ENCODE results near the gene USP37.
"Not testable (repeated sequence)": the region's sequence is repeated elsewhere in the genome, so short reads cannot be mapped to it uniquely, and the experiment has no call there.

USP37 gene

DNA sequence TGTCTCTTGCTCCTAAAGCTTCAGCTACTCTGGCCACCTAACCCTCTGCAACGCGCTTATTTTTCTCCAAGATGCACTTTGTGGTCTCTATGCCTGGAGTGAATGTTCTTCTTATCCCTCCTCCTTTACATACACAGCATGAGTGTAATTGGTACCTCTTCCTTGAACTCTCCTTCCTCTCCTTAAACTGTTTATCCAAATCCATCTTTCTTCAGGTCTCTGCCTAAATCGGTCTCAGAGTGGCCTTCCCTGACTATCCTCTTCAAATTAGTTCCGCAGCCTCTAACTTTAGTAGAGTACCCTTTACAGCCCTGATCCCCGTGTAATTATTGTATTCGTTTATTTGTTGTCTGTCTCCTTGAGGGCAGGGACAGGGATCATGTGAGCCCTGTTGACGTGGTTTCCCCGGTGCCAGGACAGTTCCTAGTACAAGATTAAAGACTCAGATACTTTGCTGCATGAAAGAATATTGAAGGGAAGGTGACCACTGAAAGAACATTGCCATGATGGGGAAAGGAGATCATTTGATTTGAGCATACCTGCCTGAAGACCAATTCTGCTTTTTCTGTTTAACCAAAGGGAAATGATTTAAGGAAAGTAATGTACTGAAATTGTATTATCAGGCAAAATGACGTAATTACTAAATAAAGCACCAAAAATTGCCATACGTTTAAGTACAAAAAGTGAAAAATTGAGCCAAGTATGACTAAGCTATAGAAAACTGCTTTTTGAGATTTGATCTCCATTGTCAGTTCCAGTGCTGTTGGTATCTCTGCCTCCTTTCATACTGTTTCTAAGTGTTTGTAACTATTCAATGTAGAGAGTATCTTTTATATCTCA, 1.7 kb upstream of the USP37 start:
- no peaks in the 10 kb centered on the region for H3K27me3 ChIP-seq (ENCODE audit: low read depth)
- peaks cover 14% of the 10 kb centered on the region for H3K4me1 ChIP-seq
- in situ Hi-C loops (cut with MboI; ENCODE audit: low sequenced_read_pairs), result no loop called here
- DNase-seq (ENCODE audit: low spot score in 2 of 2), result peak; percentile 34 to 37
- H3K9me3 ChIP-seq, result no peaks in the 10 kb centered on the region
- H3K4me3 ChIP-seq, result peak overlapping the region; percentile 80
- peaks cover 28% of the 10 kb centered on the region for H3K36me3 ChIP-seq (replicated peaks)

DNA sequence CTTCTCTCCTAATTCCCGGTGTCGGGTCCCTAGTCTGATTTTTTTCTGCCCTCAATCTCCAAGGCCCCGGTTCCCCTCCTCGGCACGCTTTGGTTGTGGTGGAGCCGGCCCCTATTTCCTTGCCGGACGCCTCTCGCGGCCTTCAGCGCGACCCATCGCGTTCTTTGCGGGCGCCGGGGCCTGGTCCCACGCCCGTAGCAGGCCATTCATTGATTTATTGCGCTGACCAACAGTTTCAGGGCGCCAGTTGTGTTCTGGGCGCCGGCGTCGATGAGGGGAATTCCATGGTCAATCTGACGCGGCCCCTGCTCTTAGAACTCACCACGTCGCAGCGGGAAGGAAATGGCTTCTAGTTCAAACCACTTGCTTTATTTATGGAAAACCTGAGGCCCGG, 884 bp upstream of the USP37 start:
- in situ Hi-C loops (cut with MboI; ENCODE audit: low sequenced_read_pairs), result no loop called here
- H3K4me1 ChIP-seq, result peaks cover 14% of the 10 kb centered on the region
- H3K9me3 ChIP-seq, result no peaks in the 10 kb centered on the region
- H3K4me3 ChIP-seq, result peak overlapping the region; percentile 80
- peaks cover 20% of the 10 kb centered on the region for H3K36me3 ChIP-seq (replicated peaks)
- no peaks in the 10 kb centered on the region for H3K27me3 ChIP-seq (ENCODE audit: low read depth)
- DNase-seq (ENCODE audit: low spot score in 2 of 2), result peak; percentile 8 to 57

DNA sequence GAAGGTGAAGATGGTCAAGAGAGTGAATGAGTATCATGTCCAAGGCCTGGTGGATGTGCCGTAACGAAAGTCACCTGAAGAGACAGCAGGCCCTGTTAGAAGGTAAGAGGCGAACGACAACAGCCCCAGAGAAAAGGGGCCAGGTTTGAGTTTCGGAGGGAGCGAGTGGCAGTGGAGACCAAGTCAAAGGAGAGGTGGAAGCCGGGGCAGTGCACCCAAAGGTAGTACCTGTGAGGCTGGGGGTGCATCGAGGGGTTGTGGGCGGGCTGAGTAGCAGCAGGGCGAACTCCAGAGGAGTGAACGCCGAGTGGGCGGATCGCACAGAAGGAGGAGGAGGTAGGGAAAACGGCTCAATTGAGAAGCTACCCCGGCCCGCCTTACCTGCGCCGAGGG, 358 bp downstream of the USP37 start:
- no peaks in the 10 kb centered on the region for H3K27me3 ChIP-seq (ENCODE audit: low read depth)
- no peak for DNase-seq (ENCODE audit: low spot score in 2 of 2)
- in situ Hi-C loops (cut with MboI; ENCODE audit: low sequenced_read_pairs), result no loop called here
- peaks cover 20% of the 10 kb centered on the region for H3K4me1 ChIP-seq
- H3K4me3 ChIP-seq, result peak overlapping the region; percentile 80
- H3K36me3 ChIP-seq (replicated peaks), result peaks cover 10% of the 10 kb centered on the region
- no peaks in the 10 kb centered on the region for H3K9me3 ChIP-seq

DNA sequence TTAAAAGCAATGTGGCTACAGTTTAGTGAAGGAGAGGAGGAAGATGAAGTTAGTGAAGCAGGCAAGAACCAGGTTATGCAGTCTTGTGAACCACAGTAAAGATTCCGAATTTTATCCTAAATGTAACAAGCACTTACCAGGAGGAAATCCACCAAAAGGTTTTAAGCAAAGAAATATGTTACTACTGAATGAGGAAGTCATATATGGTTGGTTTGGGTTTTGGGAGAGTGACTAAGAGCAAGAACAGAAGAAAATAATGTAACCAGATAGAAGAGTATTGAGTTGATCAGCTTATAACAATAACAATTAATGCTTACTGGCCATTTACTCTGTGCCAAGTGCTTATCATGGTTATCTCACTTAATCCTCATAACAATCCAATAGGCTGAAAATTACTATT, 1.9 kb downstream of the USP37 start:
- no peak overlapping the region for H3K4me3 ChIP-seq
- peaks cover 20% of the 10 kb centered on the region for H3K4me1 ChIP-seq
- DNase-seq (ENCODE audit: low spot score in 2 of 2), result no peak
- H3K36me3 ChIP-seq (replicated peaks), result peaks cover 11% of the 10 kb centered on the region; the same call in 1 of the 2 replicates
- no peaks in the 10 kb centered on the region for H3K9me3 ChIP-seq
- in situ Hi-C loops (cut with MboI; ENCODE audit: low sequenced_read_pairs), result no loop called here
- H3K27me3 ChIP-seq (ENCODE audit: low read depth), result no peaks in the 10 kb centered on the region

DNA sequence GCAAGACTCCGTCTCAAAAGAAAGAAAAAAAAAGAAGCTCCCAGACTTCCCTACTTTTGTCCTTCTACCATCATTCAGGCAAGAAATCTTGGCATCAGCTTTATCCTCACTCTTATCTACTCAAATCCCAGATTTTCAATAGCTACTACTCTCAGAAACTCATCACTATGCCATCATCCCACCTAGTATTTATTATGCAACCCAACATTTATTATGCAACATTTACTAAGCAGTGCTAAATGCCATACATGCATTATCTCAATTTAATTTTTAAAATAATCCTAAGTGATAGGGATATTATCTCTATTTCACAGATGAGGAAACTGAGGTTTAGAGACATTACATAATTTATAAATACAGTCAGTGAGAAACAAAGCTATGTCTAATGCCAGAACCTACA, 4.1 kb downstream of the USP37 start:
- Histone ChIP-seq H3K27me3 (ENCODE audit: low read depth) (no peaks in the 10 kb centered on the region), H3K9me3 (no peaks in the 10 kb centered on the region), H3K4me1 (peaks cover 10% of the 10 kb centered on the region), H3K36me3 (replicated peaks) (peaks cover 18% of the 10 kb centered on the region), H3K4me3 (no peak overlapping the region)
- no peak for DNase-seq (ENCODE audit: low spot score in 2 of 2)
- in situ Hi-C loops (cut with MboI; ENCODE audit: low sequenced_read_pairs), result no loop called here

DNA sequence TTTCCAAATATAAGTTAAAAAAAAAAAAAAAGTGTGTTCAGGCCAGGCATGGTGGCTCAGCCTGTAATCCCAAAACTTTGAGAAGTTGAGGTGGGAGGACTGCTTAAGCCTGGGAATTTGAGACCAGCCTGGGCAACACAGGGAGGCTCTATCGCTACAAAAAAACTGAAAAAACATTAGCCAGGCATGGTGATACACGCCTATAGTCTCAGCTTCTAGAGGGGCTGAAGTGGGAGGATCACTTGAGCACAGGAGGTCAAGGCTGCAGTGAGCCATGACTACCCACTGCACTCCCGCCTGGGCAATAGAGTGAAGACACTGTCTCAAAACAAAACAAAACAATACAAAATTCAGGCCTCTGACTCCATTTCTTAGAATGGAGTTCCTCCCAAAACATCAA, 9.2 kb downstream of the USP37 start:
- in situ Hi-C loops (cut with MboI; ENCODE audit: low sequenced_read_pairs), result no loop called here
- no peak for DNase-seq (ENCODE audit: low spot score in 2 of 2)
- Histone ChIP-seq H3K27me3 (ENCODE audit: low read depth) (no peaks in the 10 kb centered on the region), H3K36me3 (replicated peaks) (peaks cover 40% of the 10 kb centered on the region), H3K4me1 (peaks cover 6% of the 10 kb centered on the region; the same call in 1 of the 2 replicates), H3K9me3 (no peaks in the 10 kb centered on the region), H3K4me3 (no peak overlapping the region)

DNA sequence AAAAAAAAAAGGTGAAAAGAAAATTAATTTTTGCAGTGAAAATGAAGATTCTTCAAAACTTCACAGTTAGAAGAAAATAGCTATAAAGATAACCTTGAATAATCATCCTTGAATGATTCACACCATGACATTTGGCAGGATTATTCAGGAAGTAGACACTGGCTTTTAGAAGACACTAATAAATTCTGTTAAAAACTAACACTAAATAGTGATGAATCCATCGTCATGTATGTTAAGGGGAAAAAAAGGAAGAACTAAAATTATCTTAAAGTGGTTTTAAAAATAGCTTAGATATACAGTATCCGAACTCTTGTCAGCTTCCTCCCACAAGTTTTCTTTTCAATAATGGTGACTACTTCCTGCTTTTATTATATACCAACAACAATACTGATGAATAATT, 10.2 kb downstream of the USP37 start:
- DNase-seq (ENCODE audit: low spot score in 2 of 2), result no peak
- H3K27me3 ChIP-seq (ENCODE audit: low read depth), result no peaks in the 10 kb centered on the region
- H3K36me3 ChIP-seq (replicated peaks), result peaks cover 51% of the 10 kb centered on the region
- H3K4me3 ChIP-seq, result no peak overlapping the region
- no peaks in the 10 kb centered on the region for H3K4me1 ChIP-seq
- in situ Hi-C loops (cut with MboI; ENCODE audit: low sequenced_read_pairs), result no loop called here
- no peaks in the 10 kb centered on the region for H3K9me3 ChIP-seq

DNA sequence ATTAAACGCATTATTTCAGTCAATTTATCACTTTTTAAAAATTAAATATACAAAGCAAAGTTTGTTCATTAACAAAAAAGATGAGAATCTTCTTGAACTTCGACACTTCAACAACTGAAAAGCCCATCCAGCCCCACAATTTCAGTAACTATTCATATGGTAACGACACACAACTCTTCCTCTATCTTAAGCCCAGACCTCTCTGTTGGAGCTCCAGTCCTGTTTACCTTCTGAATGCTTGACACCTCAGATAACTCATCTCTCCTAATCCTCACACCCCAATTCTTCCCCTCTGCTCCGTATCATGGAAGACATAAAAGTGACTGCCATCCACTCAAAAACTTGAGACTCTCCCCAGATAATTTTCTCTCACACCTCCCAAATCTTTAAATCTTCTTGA, 12.6 kb downstream of the USP37 start:
- no peak for DNase-seq (ENCODE audit: low spot score in 2 of 2)
- H3K27me3 ChIP-seq (ENCODE audit: low read depth), result no peaks in the 10 kb centered on the region

DNA sequence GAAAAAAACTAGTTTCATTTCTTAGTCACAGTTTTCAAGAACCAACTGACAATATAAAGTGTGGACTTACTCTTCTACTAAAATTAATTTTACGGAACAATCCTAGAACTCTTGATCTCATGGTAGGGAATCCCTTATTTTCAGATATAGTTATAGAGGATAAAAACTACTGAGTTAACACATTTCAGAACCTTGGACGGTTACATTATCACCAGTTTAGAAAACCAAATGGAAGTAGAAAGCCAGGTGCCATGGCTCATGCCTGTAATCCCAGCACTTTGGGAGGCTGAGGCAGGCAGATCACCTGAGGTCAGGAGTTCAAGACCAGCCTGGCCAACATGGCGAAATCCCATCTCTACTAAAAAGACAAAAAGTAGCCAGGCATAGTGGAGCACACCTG, 13.9 kb downstream of the USP37 start:
- DNase-seq (ENCODE audit: low spot score in 2 of 2); in situ Hi-C loops (cut with MboI; ENCODE audit: low sequenced_read_pairs); H3K4me3 ChIP-seq; H3K27me3 ChIP-seq (ENCODE audit: low read depth); H3K4me1 ChIP-seq; H3K9me3 ChIP-seq: not testable (repeated sequence)
- H3K36me3 ChIP-seq (replicated peaks), result peaks cover 60% of the 10 kb centered on the region

More for the DNA sequence above, 12.6 kb downstream of the USP37 start:
- Histone ChIP-seq H3K9me3 (no peaks in the 10 kb centered on the region), H3K36me3 (replicated peaks) (peaks cover 62% of the 10 kb centered on the region), H3K4me1 (no peaks in the 10 kb centered on the region), H3K4me3 (no peak overlapping the region)
- in situ Hi-C loops (cut with MboI; ENCODE audit: low sequenced_read_pairs), result no loop called here

DNA sequence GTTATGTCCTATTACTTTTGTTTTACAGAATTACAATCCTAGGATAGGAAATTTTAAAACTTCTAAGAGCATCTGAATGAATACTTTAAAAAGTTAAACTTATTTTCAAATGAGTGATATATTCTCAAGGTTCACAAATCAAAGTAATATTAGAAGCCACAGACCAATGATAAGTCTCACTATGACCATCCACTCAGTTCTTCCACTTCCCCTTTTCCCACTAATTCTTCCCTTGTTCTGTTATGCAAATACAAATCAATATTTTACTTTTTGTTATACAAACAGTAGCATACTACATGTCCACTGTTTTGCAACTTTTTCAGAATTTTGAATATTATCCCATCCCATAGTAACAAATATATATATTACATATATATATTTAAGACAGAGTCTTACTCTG, 20.2 kb downstream of the USP37 start:
- no peaks in the 10 kb centered on the region for H3K27me3 ChIP-seq (ENCODE audit: low read depth)
- no peak overlapping the region for H3K4me3 ChIP-seq
- no peaks in the 10 kb centered on the region for H3K4me1 ChIP-seq
- H3K36me3 ChIP-seq (replicated peaks), result peaks cover 68% of the 10 kb centered on the region
- in situ Hi-C loops (cut with MboI; ENCODE audit: low sequenced_read_pairs), result no loop called here
- H3K9me3 ChIP-seq, result no peaks in the 10 kb centered on the region
- DNase-seq (ENCODE audit: low spot score in 2 of 2), result no peak

DNA sequence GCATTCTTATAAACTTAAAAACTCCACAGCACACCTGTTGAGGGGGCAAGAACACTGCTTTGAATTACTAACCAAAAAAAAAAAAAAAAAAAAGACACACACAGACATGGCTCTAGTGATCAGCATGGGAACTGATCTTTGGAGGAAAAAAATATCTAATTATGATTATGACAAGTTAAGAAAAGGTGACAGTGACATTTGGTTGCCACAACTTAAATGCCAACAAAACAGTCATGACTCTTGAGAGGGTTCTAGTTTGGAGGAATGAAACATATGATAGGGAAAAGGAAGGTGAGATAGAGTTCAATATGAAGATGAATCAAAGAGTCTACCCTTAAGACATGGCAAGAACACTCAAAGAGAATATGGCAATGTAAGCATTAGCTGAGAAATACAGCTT, 20.6 kb downstream of the USP37 start:
- in situ Hi-C loops (cut with MboI; ENCODE audit: low sequenced_read_pairs), result no loop called here
- Histone ChIP-seq H3K4me1 (no peaks in the 10 kb centered on the region), H3K4me3 (no peak overlapping the region), H3K27me3 (ENCODE audit: low read depth) (no peaks in the 10 kb centered on the region), H3K9me3 (no peaks in the 10 kb centered on the region), H3K36me3 (replicated peaks) (peaks cover 68% of the 10 kb centered on the region)
- no peak for DNase-seq (ENCODE audit: low spot score in 2 of 2)

DNA sequence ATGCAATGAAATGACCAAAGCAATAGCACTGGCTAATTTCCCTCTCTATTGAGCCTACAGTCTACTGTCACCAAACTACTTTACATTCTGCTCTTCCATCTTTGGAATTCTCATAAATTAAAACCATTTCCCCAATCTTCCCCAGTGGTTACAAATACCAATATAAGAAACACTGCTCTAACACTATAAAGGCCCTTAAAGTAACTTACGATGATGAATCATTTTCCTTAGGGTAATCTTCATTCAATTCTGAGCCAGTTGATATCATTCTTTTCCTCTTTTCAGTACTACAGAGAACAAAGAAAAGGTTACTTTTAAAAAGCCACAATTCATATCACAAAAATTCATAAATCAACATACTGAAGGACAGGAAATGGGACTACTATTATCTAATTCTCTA, 22.1 kb downstream of the USP37 start:
- in situ Hi-C loops (cut with MboI; ENCODE audit: low sequenced_read_pairs), result no loop called here
- Histone ChIP-seq H3K36me3 (replicated peaks) (peaks cover 68% of the 10 kb centered on the region), H3K27me3 (ENCODE audit: low read depth) (no peaks in the 10 kb centered on the region), H3K9me3 (no peaks in the 10 kb centered on the region), H3K4me3 (no peak overlapping the region), H3K4me1 (no peaks in the 10 kb centered on the region)
- DNase-seq (ENCODE audit: low spot score in 2 of 2), result no peak

DNA sequence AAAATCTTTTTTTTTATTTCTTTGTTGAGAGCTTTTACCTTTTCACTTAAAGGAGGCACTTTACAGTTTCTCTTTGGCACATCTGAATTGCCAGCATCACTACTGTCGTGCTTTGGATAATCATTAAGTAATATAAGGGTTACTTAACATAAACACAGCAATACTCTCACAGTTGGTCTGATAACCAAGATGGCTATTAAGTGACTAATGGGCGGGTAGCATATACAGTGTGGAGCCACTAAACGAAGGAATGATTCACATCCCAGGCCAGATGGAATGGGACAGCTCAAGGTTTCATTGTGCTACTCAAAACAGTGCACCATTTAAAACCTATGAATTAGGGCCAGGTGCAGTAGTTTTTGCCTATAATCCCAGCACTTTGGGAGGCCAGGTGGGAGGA, 28.1 kb downstream of the USP37 start:
- peaks cover 74% of the 10 kb centered on the region for H3K36me3 ChIP-seq (replicated peaks)

DNA sequence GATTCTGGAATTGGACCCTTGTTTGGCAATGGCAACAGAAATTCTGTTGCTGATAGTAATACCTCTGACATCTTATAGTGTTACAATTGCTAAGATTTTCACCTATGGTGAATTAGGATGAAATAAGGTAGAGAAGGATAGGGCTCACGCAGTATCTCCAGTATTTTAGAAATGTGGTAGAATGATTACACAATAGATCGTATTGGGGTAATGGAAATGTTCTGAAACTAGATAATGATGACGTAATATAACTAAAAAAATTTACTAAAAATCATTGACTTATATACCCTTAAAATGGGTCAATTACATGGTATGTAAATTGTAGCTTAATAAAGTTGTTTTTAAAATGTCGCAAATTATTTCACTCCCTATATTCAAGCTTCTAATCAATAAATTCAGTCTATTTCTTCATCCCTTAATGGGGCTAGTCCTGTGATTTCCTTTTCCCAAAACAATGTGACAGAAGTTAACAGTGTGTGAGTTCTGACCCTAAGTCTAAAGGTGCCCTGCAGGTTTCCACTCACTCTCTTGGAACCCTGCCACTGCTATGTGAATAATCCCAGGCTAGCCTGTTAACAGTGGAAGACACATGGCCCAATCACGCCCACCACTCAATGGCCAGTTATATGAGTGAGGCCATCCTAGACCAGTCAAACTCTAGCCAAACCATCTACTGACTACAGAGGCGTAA, 31.2 kb downstream of the USP37 start:
- Histone ChIP-seq H3K4me3 (no peak overlapping the region), H3K27me3 (ENCODE audit: low read depth) (no peaks in the 10 kb centered on the region), H3K4me1 (no peaks in the 10 kb centered on the region), H3K36me3 (replicated peaks) (peaks cover 70% of the 10 kb centered on the region), H3K9me3 (no peaks in the 10 kb centered on the region)
- in situ Hi-C loops (cut with MboI; ENCODE audit: low sequenced_read_pairs), result no loop called here
- no peak for DNase-seq (ENCODE audit: low spot score in 2 of 2)

More for the DNA sequence above, 28.1 kb downstream of the USP37 start:
- in situ Hi-C loops (cut with MboI; ENCODE audit: low sequenced_read_pairs), result no loop called here
- no peak for DNase-seq (ENCODE audit: low spot score in 2 of 2)
- H3K4me3 ChIP-seq, result no peak overlapping the region
- no peaks in the 10 kb centered on the region for H3K4me1 ChIP-seq
- no peaks in the 10 kb centered on the region for H3K9me3 ChIP-seq
- no peaks in the 10 kb centered on the region for H3K27me3 ChIP-seq (ENCODE audit: low read depth)

Measured in HAP-1 (cell line).